ENCODE measurements around the gene RWDD1.

- no peak for TF ChIP-seq POLR2AphosphoS5 (IDR thresholded peaks at IDR 0.05; ENCODE audit: low read depth, low read length)
- no peak for TF ChIP-seq GABPA (IDR thresholded peaks at IDR 0.05; ENCODE audit: low read depth)
- no peak for TF ChIP-seq IRF3 (IDR thresholded peaks at IDR 0.05; ENCODE audit: low read depth, low read length)
- no peak for TF ChIP-seq NFIC (IDR thresholded peaks at IDR 0.05; ENCODE audit: borderline replicate concordance)
- TF ChIP-seq USF2 (IDR thresholded peaks at IDR 0.05; ENCODE audit: borderline replicate concordance, low read depth, low read length): no peak
- no peak for TF ChIP-seq TCF12 (IDR thresholded peaks at IDR 0.05)
- no peak for TF ChIP-seq CTCF (IDR thresholded peaks at IDR 0.05)
- TF ChIP-seq SMC3 (IDR thresholded peaks at IDR 0.05; ENCODE audit: low read depth, low read length): no peak
Measured at GRCh38 chr6:116547358-116547757, 23.9 kb upstream of the RWDD1 start.
